ENCODE measurements around the gene TGIF1.

TGIF1 gene

DNA sequence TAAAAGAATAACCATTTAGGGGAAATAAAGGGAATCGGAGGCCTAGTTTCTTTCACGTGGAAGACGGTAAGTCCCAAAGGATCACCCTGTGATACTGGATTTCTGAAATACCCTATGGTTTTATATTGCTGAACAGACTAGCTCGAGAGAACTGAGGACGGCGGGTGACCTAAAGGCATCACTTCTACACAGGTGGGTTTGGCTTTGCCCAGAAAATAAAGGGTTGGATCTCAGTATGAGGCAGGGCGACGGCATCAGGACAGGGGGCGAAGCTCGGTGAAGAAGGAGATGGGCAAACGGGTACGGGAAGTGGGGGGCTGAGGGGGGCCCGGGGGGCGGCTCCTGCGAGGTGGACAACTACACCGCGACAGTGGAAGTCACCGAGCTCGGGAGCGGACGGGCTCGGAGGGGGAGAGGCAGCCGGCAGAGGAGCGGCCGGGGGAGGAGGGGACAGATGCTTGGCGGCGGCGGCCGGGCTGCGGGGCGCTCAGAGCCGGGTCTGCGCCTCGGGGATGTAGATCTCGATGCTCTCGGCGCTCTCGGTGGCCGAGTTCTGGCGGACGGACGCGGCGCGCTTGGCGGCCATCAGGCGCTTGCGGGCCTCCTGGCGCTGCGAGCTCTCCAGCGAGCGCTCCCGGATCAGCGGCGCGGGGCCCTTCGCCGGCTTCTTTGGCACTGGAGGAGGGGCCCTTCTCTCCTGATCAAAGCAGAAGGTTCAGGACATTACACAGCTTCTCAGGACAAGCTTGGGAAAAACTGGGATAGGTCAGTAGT, 48.9 kb downstream of the TGIF1 start:
- Histone ChIP-seq H3K9me3 (ENCODE audit: insufficient read depth, low read depth, low read length) (no peaks in the 10 kb centered on the region), H3K4me2 (ENCODE audit: low read depth, low read length, poor library complexity, severe bottlenecking) (no peak overlapping the region), H3K4me1 (ENCODE audit: insufficient read depth, low read length, poor library complexity, severe bottlenecking) (no peaks in the 10 kb centered on the region), H3K4me3 (ENCODE audit: low read length, poor library complexity, severe bottlenecking) (no peak overlapping the region), H2AFZ (ENCODE audit: low read length) (no peak overlapping the region), H3K9ac (ENCODE audit: low read depth, low read length, poor library complexity, severe bottlenecking) (no peak overlapping the region), H3K27me3 (ENCODE audit: insufficient read depth, low read length, poor library complexity, severe bottlenecking) (no peaks in the 10 kb centered on the region), H3K36me3 (ENCODE audit: insufficient read depth, low read length) (no peaks in the 10 kb centered on the region), H3K79me2 (ENCODE audit: insufficient read depth, low read length) (no peaks in the 10 kb centered on the region), H4K20me1 (ENCODE audit: insufficient read depth, low read length, poor library complexity, severe bottlenecking) (no peaks in the 10 kb centered on the region), H3F3A (ENCODE audit: low read depth) (no peaks in the 10 kb centered on the region), H3K9me2 (replicated peaks; ENCODE audit: low read depth, low read length) (no peaks in the 10 kb centered on the region)
- TF ChIP-seq, protein P1, sequence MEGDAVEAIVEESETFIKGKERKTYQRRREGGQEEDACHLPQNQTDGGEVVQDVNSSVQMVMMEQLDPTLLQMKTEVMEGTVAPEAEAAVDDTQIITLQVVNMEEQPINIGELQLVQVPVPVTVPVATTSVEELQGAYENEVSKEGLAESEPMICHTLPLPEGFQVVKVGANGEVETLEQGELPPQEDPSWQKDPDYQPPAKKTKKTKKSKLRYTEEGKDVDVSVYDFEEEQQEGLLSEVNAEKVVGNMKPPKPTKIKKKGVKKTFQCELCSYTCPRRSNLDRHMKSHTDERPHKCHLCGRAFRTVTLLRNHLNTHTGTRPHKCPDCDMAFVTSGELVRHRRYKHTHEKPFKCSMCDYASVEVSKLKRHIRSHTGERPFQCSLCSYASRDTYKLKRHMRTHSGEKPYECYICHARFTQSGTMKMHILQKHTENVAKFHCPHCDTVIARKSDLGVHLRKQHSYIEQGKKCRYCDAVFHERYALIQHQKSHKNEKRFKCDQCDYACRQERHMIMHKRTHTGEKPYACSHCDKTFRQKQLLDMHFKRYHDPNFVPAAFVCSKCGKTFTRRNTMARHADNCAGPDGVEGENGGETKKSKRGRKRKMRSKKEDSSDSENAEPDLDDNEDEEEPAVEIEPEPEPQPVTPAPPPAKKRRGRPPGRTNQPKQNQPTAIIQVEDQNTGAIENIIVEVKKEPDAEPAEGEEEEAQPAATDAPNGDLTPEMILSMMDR (conservative IDR thresholded peaks at IDR 0.05; ENCODE audit: low read length) = no peak
- TF ChIP-seq EZH2phosphoT487 (IDR thresholded peaks at IDR 0.05; ENCODE audit: borderline replicate concordance) = no peak

DNA sequence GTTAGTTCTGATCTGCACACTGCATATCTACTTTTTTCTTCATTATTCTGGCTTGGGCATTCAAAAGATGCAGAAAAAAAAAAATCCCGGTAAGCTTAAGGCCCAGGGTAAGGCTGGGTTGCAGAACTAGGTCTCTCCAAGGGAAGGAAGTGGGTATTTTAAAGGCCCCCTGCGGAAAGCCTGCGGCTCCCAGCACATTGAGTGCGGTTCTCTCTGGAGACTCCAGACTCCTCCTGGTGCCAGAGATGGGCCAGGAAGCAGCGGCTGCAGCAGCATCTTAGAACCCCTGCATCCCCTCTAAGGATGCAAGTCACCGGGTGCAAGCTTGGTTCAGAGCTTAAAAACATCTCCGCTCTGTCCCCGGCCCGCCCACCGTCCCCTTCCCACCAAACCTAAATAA, 49.5 kb downstream of the TGIF1 start:
- H3K4me1 ChIP-seq (ENCODE audit: insufficient read depth, low read length, poor library complexity, severe bottlenecking) = no peaks in the 10 kb centered on the region
- no peaks in the 10 kb centered on the region for H3K27me3 ChIP-seq (ENCODE audit: insufficient read depth, low read length, poor library complexity, severe bottlenecking)
- H2AFZ ChIP-seq (ENCODE audit: low read length) = no peak overlapping the region
- H3K36me3 ChIP-seq (ENCODE audit: insufficient read depth, low read length) = no peaks in the 10 kb centered on the region
- no peaks in the 10 kb centered on the region for H4K20me1 ChIP-seq (ENCODE audit: insufficient read depth, low read length, poor library complexity, severe bottlenecking)
- H3K9ac ChIP-seq (ENCODE audit: low read depth, low read length, poor library complexity, severe bottlenecking) = no peak overlapping the region
- no peak overlapping the region for H3K4me3 ChIP-seq (ENCODE audit: low read length, poor library complexity, severe bottlenecking)
- TF ChIP-seq EZH2phosphoT487 (IDR thresholded peaks at IDR 0.05; ENCODE audit: borderline replicate concordance) = no peak
- TF ChIP-seq, protein P1 (conservative IDR thresholded peaks at IDR 0.05; ENCODE audit: low read length) = no peak
- no peak overlapping the region for H3K4me2 ChIP-seq (ENCODE audit: low read depth, low read length, poor library complexity, severe bottlenecking)
- H3K79me2 ChIP-seq (ENCODE audit: insufficient read depth, low read length) = no peaks in the 10 kb centered on the region
- no peaks in the 10 kb centered on the region for H3K9me2 ChIP-seq (replicated peaks; ENCODE audit: low read depth, low read length)
- H3F3A ChIP-seq (ENCODE audit: low read depth) = no peaks in the 10 kb centered on the region
- no peaks in the 10 kb centered on the region for H3K9me3 ChIP-seq (ENCODE audit: insufficient read depth, low read depth, low read length)

DNA sequence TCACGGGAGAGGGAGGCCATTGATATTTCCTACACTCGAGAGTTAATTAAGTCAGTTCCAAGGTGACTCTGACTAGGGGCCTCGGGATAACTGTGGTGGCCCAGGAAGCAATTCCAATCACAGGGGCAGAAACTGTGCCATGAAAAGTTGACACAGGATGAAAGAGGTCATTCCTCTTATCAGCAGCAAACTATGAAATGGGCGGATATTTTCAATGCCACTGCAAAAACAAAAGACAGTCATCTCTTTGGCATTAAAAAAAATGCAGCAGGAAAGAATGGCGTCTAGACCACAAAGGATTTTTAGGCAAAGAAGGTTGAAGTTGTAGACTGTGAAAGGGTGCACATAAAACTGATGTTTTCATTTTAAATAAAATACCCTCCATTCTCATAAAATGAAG, 50.0 kb downstream of the TGIF1 start:
- no peak for TF ChIP-seq EZH2phosphoT487 (IDR thresholded peaks at IDR 0.05; ENCODE audit: borderline replicate concordance)
- TF ChIP-seq, protein P1 (conservative IDR thresholded peaks at IDR 0.05; ENCODE audit: low read length) = no peak
- H3K36me3 ChIP-seq (ENCODE audit: insufficient read depth, low read length) = no peaks in the 10 kb centered on the region
- H3K9me3 ChIP-seq (ENCODE audit: insufficient read depth, low read depth, low read length) = no peaks in the 10 kb centered on the region
- H3K79me2 ChIP-seq (ENCODE audit: insufficient read depth, low read length) = no peaks in the 10 kb centered on the region
- H3K4me3 ChIP-seq (ENCODE audit: low read length, poor library complexity, severe bottlenecking) = no peak overlapping the region
- H3F3A ChIP-seq (ENCODE audit: low read depth) = no peaks in the 10 kb centered on the region
- H3K9me2 ChIP-seq (replicated peaks; ENCODE audit: low read depth, low read length) = no peaks in the 10 kb centered on the region
- H4K20me1 ChIP-seq (ENCODE audit: insufficient read depth, low read length, poor library complexity, severe bottlenecking) = no peaks in the 10 kb centered on the region
- no peaks in the 10 kb centered on the region for H3K4me1 ChIP-seq (ENCODE audit: insufficient read depth, low read length, poor library complexity, severe bottlenecking)
- no peak overlapping the region for H3K4me2 ChIP-seq (ENCODE audit: low read depth, low read length, poor library complexity, severe bottlenecking)
- no peak overlapping the region for H2AFZ ChIP-seq (ENCODE audit: low read length)
- no peaks in the 10 kb centered on the region for H3K27me3 ChIP-seq (ENCODE audit: insufficient read depth, low read length, poor library complexity, severe bottlenecking)
- no peak overlapping the region for H3K9ac ChIP-seq (ENCODE audit: low read depth, low read length, poor library complexity, severe bottlenecking)

All from Loucy (cell line).